Astrocyte (in vitro differentiated cells and primary cell): ENCODE data around the gene PCBP3. TPM values are rescaled to one million over a fixed set of nuclear protein-coding genes. Genes with fewer than 3 reads are reported as not detected.

Experiments used
- DNase-seq: peaks from one replicate; pipeline ENCODE4 v3.0.0-alpha.2; 2010; ENCODE audit warnings: low read depth
- FAIRE-seq: peaks from 2 replicates; lab custom pipeline; 2011; peaks lifted over from hg19 to GRCh38; lab: Jason Lieb, UNC
- H2AFZ ChIP-seq: 2 replicates; pipeline ENCODE4 v1.6.0; 2012; ENCODE audit warnings: low read depth, low read length, inconsistent platforms
- H3K27ac ChIP-seq: 2 replicates; pipeline ENCODE4 v1.5.1; 2011; ENCODE audit warnings: low read depth, low read length, inconsistent platforms
- H3K27me3 ChIP-seq: 2 replicates; pipeline ENCODE4 v1.6.0; 2011; ENCODE audit warnings: low read length, inconsistent platforms; ENCODE audit not compliant: insufficient read depth
- H3K36me3 ChIP-seq: 2 replicates; pipeline ENCODE4 v1.5.1; 2011; ENCODE audit warnings: low read length, inconsistent platforms; ENCODE audit not compliant: insufficient read depth
- H3K4me1 ChIP-seq: 2 replicates; pipeline ENCODE4 v1.5.1; 2011; ENCODE audit warnings: low read length, inconsistent platforms; ENCODE audit not compliant: insufficient read depth
- H3K4me2 ChIP-seq: 2 replicates; pipeline ENCODE4 v1.6.0; 2012; ENCODE audit warnings: low read length, inconsistent platforms
- H3K4me3 ChIP-seq: 2 replicates; pipeline ENCODE4 v1.5.1; 2011; ENCODE audit warnings: low read depth, mild to moderate bottlenecking, low read length, inconsistent platforms; ENCODE audit not compliant: insufficient read depth
- H3K79me2 ChIP-seq: 2 replicates; pipeline ENCODE4 v1.6.0; 2012; ENCODE audit warnings: mild to moderate bottlenecking, low read length, inconsistent platforms; ENCODE audit not compliant: insufficient read depth
- H3K9ac ChIP-seq: 2 replicates; pipeline ENCODE4 v1.6.0; 2012; ENCODE audit warnings: mild to moderate bottlenecking, low read length, inconsistent platforms
- H3K9me3 ChIP-seq: 2 replicates; pipeline ENCODE4 v1.5.1; 2012; ENCODE audit warnings: low read depth, mild to moderate bottlenecking, low read length, inconsistent platforms; ENCODE audit not compliant: insufficient read depth
- H4K20me1 ChIP-seq: 2 replicates; pipeline ENCODE4 v1.6.0; 2012; ENCODE audit warnings: low read length, inconsistent platforms; ENCODE audit not compliant: insufficient read depth
- H3K27ac Mint-ChIP-seq: one replicate; pipeline ENCODE4 v1.8.0; 2021; ENCODE audit warnings: mild to moderate bottlenecking, mixed read lengths; ENCODE audit not compliant: unreplicated experiment
- H3K27me3 Mint-ChIP-seq: one replicate; pipeline ENCODE4 v1.8.0; 2021; ENCODE audit warnings: low read depth, mixed read lengths; ENCODE audit not compliant: unreplicated experiment
- H3K36me3 Mint-ChIP-seq: one replicate; pipeline ENCODE4 v1.8.0; 2021; ENCODE audit warnings: low read depth, mixed read lengths; ENCODE audit not compliant: unreplicated experiment
- H3K4me1 Mint-ChIP-seq: one replicate; pipeline ENCODE4 v1.8.0; 2021; ENCODE audit warnings: low read depth, mixed read lengths; ENCODE audit not compliant: unreplicated experiment
- H3K4me3 Mint-ChIP-seq: one replicate; pipeline ENCODE4 v1.8.0; 2021; ENCODE audit warnings: mild to moderate bottlenecking, moderate library complexity, mixed read lengths; ENCODE audit not compliant: unreplicated experiment
- H3K9me3 Mint-ChIP-seq: one replicate; pipeline ENCODE4 v1.8.0; 2021; ENCODE audit warnings: mild to moderate bottlenecking, mixed read lengths; ENCODE audit not compliant: unreplicated experiment
- EZH2 ChIP-seq: IDR thresholded peaks from 2 replicates; pipeline ENCODE4 v1.6.1; 2012; ENCODE audit warnings: mild to moderate bottlenecking, low read length, inconsistent platforms; ENCODE audit not compliant: insufficient read depth
- total RNA-seq: library from RNA; stranded (reverse); gene quantifications from 2 replicates; pipeline ENCODE4 v1.2.1, GENCODE V29; 2021
- TF ChIP-seq, protein P1 (sequence below): IDR thresholded peaks from 2 replicates; pipeline ENCODE4 v1.5.1; 2011; ENCODE audit warnings: low read depth, mild to moderate bottlenecking, inconsistent platforms, low read length, moderate library complexity; ENCODE audit not compliant: insufficient read depth

PCBP3 gene
- total RNA-seq, 1 donor from 2014 or later = 1.8 TPM

DNA sequence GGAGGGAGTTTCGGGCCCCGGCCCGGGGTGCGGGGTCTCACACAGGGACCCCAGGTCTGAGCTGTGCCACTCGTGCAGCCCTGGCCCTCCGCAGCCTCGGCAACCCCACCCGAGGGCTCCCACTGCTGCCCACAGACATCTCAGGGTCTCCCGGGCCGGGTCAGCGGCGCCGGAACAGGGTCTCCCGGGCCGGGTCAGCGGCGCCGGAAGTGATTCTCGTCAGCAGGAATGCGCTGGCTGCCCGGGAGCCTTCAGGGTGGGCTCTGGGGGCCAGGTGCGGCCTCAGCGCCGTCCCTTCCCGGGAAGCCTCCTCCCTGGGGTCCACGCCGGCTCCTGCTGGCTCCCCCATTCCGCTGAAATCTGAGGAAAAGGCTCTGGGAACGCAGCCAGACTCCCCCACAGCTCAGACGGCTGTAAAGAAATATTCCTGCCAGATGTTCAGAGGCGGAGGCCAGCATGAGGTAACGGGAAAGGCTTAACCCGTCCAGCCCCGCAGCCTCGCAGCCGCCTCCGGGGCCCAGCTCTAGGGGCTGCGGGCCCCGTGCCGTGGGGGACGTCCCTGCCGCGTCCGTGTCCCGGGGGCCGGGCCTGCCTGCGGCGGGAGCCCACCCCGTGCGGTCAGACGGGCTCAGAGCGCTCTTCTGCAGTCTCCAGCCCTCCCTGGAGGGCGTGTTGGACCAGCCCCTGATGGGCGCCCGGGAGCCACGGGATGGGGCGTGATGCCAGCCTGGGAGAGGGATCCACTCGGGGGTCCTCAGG is 329.4 kb downstream of the PCBP3 start:
- peak overlapping the region; percentile 37 for H3K4me3 ChIP-seq
- H3K4me3 Mint-ChIP-seq = no peak overlapping the region

DNA sequence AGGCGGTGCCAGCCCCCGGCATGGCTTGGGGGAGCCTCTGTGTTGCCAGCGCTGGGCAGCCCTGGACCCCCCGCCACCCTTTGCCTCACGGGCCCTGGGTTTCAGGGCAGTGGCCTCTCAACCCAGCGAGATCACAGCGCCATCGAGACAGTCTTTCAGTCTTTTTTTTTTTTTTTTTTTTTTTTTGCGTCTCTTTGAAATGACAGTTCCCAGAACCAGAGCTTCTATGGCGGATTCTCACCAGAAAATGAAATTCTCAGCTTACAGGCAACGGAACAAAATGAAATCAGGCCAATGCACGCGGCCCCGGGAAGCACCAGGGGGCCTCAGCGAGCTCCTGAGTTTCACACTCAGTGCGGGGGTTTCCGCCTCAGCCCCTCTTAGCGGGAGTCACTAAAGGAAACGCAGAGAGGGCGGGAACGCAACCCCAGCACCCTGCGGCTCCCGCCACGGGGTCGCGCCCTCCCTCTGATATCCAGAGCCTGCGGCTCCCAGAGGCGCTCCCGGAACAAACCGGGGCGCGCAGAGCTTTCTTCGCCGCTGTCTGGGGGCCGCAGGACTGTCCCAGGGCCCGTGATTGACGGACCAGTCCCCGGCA is 330.0 kb downstream of the PCBP3 start:
- peak overlapping the region; percentile 80 for H3K27ac Mint-ChIP-seq
- peak overlapping the region; percentile 78 for H3K4me3 Mint-ChIP-seq
- Histone ChIP-seq H3K79me2 (no peaks in the 10 kb centered on the region), H3K9me3 (no peaks in the 10 kb centered on the region), H2AFZ (peak overlapping the region; percentile 65), H3K4me1 (peaks cover 49% of the 10 kb centered on the region), H3K36me3 (no peaks in the 10 kb centered on the region), H3K27me3 (no peaks in the 10 kb centered on the region), H3K27ac (peak overlapping the region; percentile 76), H4K20me1 (no peaks in the 10 kb centered on the region), H3K4me3 (peak overlapping the region; percentile 37), H3K4me2 (peak overlapping the region; percentile 86), H3K9ac (peak overlapping the region; percentile 76)
- TF ChIP-seq, protein P1, sequence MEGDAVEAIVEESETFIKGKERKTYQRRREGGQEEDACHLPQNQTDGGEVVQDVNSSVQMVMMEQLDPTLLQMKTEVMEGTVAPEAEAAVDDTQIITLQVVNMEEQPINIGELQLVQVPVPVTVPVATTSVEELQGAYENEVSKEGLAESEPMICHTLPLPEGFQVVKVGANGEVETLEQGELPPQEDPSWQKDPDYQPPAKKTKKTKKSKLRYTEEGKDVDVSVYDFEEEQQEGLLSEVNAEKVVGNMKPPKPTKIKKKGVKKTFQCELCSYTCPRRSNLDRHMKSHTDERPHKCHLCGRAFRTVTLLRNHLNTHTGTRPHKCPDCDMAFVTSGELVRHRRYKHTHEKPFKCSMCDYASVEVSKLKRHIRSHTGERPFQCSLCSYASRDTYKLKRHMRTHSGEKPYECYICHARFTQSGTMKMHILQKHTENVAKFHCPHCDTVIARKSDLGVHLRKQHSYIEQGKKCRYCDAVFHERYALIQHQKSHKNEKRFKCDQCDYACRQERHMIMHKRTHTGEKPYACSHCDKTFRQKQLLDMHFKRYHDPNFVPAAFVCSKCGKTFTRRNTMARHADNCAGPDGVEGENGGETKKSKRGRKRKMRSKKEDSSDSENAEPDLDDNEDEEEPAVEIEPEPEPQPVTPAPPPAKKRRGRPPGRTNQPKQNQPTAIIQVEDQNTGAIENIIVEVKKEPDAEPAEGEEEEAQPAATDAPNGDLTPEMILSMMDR = peak; percentile 59
- no peak for TF ChIP-seq EZH2
- H3K9me3 Mint-ChIP-seq = no peaks in the 10 kb centered on the region
- H3K27me3 Mint-ChIP-seq = no peaks in the 10 kb centered on the region
- peaks cover 12% of the 10 kb centered on the region for H3K4me1 Mint-ChIP-seq
- DNase-seq (peak; percentile 69), FAIRE-seq (no peak)
- H3K36me3 Mint-ChIP-seq = no peaks in the 10 kb centered on the region

More for the DNA sequence above, 329.4 kb downstream of the PCBP3 start:
- peaks cover 44% of the 10 kb centered on the region for H3K4me1 ChIP-seq
- H3K4me2 ChIP-seq = peak overlapping the region; percentile 86
- Mint-ChIP-seq H3K4me1 (peaks cover 12% of the 10 kb centered on the region), H3K36me3 (no peaks in the 10 kb centered on the region), H3K27me3 (no peaks in the 10 kb centered on the region), H3K27ac (no peak overlapping the region), H3K9me3 (no peaks in the 10 kb centered on the region)
- H3K27me3 ChIP-seq = no peaks in the 10 kb centered on the region
- H3K9me3 ChIP-seq = no peaks in the 10 kb centered on the region
- H3K79me2 ChIP-seq = no peaks in the 10 kb centered on the region
- peak overlapping the region; percentile 76 for H3K9ac ChIP-seq
- peak overlapping the region; percentile 65 for H2AFZ ChIP-seq
- peak overlapping the region; percentile 76 for H3K27ac ChIP-seq
- DNase-seq (peak; percentile 77), FAIRE-seq (no peak)
- H3K36me3 ChIP-seq = no peaks in the 10 kb centered on the region
- TF ChIP-seq, protein P1 = no peak
- no peak for TF ChIP-seq EZH2
- H4K20me1 ChIP-seq = no peaks in the 10 kb centered on the region
